Measurements from ENCODE around the gene CTSH. TPM values are rescaled to one million over a fixed set of nuclear protein-coding genes. Genes with fewer than 3 reads are reported as not detected.

Gene CTSH
- total and polyA plus RNA-seq, 2 of the 13 experiments (the other 11 are each of a cell fraction or from before 2014, with no cell fraction given): 265 to 653 TPM

DNA sequence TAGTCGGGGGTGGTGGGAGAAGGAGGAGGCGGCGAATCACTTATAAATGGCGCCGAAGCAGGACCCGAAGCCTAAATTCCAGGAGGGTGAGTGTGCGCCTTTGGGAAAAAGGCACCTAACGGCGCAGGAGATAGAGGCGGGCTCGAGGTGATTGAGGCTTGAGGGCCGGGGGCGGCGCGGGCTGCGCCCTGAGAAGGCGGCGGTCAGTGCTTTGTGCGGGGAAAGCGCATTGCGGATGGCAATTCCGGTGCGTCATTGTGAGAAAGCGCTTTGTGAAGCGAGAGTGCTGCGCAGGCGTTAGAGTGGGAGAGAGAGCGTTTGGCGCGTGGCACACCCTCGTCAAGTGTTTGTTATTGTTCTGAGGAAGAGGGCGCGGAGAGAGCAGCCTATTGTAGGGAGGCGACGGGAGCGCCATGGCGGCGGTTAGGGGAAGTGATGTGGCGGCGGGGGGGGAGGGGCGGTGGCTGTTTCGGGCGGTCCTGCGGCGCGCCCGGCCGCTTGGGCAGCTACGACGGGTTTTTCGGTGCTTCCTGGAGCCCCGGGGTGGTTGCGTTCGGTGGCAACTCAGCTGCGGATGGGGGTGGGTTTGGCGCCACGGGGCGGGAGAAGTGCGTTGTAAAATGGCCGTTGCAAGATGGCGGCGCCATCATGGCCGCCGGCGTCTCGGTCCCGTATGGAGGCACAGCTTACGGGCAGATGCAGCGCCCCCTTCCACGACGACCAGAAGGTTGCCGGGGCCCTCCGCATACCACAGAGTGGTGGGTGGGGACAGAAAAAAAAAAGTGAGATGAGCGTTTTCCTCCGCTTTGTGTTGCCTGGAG, 71.7 kb downstream of the CTSH start (continued):
- TF ChIP-seq, protein P1, sequence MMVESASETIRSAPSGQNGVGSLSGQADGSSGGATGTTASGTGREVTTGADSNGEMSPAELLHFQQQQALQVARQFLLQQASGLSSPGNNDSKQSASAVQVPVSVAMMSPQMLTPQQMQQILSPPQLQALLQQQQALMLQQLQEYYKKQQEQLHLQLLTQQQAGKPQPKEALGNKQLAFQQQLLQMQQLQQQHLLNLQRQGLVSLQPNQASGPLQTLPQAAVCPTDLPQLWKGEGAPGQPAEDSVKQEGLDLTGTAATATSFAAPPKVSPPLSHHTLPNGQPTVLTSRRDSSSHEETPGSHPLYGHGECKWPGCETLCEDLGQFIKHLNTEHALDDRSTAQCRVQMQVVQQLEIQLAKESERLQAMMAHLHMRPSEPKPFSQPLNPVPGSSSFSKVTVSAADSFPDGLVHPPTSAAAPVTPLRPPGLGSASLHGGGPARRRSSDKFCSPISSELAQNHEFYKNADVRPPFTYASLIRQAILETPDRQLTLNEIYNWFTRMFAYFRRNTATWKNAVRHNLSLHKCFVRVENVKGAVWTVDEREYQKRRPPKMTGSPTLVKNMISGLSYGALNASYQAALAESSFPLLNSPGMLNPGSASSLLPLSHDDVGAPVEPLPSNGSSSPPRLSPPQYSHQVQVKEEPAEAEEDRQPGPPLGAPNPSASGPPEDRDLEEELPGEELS (CRISPR knock-in tag; IDR thresholded peaks at IDR 0.05): peak; percentile 50; the same call in 1 of the 2 replicates
- TF ChIP-seq ATF7 (IDR thresholded peaks at IDR 0.05) (no peak), ATF7 (CRISPR knock-in tag; IDR thresholded peaks at IDR 0.05) (0 out of 2 replicates have a peak, but pooled peaks have one; percentile 20), SP5 (CRISPR knock-in tag; IDR thresholded peaks at IDR 0.05; ENCODE audit: borderline replicate concordance, low read depth) (peak; percentile 12; the same call in 1 of the 2 replicates), ZNF281 (CRISPR knock-in tag; IDR thresholded peaks at IDR 0.05; ENCODE audit: borderline replicate concordance) (peak; percentile 79), ZNF720 (CRISPR knock-in tag; IDR thresholded peaks at IDR 0.05) (no peak), ARID2 (CRISPR knock-in tag; IDR thresholded peaks at IDR 0.05; ENCODE audit: borderline replicate concordance) (no peak), JUNB (CRISPR knock-in tag; IDR thresholded peaks at IDR 0.05; ENCODE audit: borderline replicate concordance) (no peak), ATF1 (CRISPR knock-in tag; IDR thresholded peaks at IDR 0.05) (peak; percentile 58), ASH2L (IDR thresholded peaks at IDR 0.05; ENCODE audit: insufficient read length, low read depth, low read length) (no peak), ZNF329 (CRISPR knock-in tag; IDR thresholded peaks at IDR 0.05; ENCODE audit: low read depth) (0 out of 2 replicates have a peak, but pooled peaks have one; percentile 15), ZFY (CRISPR knock-in tag; IDR thresholded peaks at IDR 0.05) (peak; percentile 51), PHF5A (CRISPR knock-in tag; IDR thresholded peaks at IDR 0.05; ENCODE audit: low read depth, unreplicated experiment) (no peak), HDAC1 (CRISPR knock-in tag; IDR thresholded peaks at IDR 0.05) (peak; percentile 52; the same call in 1 of the 2 replicates), ARNT2 (CRISPR knock-in tag; IDR thresholded peaks at IDR 0.05; ENCODE audit: low read depth) (0 out of 2 replicates have a peak, but pooled peaks have one; percentile 8), IKZF5 (CRISPR knock-in tag; IDR thresholded peaks at IDR 0.05) (peak; percentile 52; the same call in 1 of the 2 replicates), SKI (IDR thresholded peaks at IDR 0.05; ENCODE audit: partially characterized antibody) (no peak), RXRA (CRISPR knock-in tag; IDR thresholded peaks at IDR 0.05) (peak; percentile 51; the same call in 1 of the 2 replicates), KLF16 (CRISPR knock-in tag; IDR thresholded peaks at IDR 0.05) (peak in 1 of 2 experiments; percentile 88; a peak in 2 of 4 replicates), ZNF224 (CRISPR knock-in tag; IDR thresholded peaks at IDR 0.05) (no peak), HNRNPK (IDR thresholded peaks at IDR 0.05; ENCODE audit: low read depth, low read length, poor library complexity, severe bottlenecking) (peak; percentile 36), ETV5 (CRISPR knock-in tag; IDR thresholded peaks at IDR 0.05; ENCODE audit: borderline replicate concordance) (peak; percentile 52)
- TF ChIP-seq, protein P2, sequence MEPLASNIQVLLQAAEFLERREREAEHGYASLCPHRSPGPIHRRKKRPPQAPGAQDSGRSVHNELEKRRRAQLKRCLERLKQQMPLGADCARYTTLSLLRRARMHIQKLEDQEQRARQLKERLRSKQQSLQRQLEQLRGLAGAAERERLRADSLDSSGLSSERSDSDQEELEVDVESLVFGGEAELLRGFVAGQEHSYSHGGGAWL (CRISPR knock-in tag; IDR thresholded peaks at IDR 0.05): peak; percentile 27; the same call in 1 of the 2 replicates
